Right lobe of liver (tissue), 4 donors: ENCODE results near the gene SMARCA5.

ENCODE experiments used
- CTCF ChIP-seq, 4 donors: fragments of 200-600 bp in 3 of 4; fragments of 450-650 bp in 1 of 4; IDR thresholded peaks; one replicate each; pipeline versions ENCODE4 v1.5.1 to v1.8.0; 2016 to 2022; ENCODE audit warnings: antibody characterized with exemption in 4 of 4, mild to moderate bottlenecking in 2 of 4
- POLR2A ChIP-seq: fragments of 450-650 bp; IDR thresholded peaks from one replicate; pipeline ENCODE4 v1.6.1; 2017; ENCODE audit warnings: antibody characterized with exemption, mild to moderate bottlenecking
- donor health status: DM: no; HTN: no; CAD: no.
- donor health status: DM: no; HTN: no; CAD: no.
- donor health status: DM: no; HTN: yes; CAD: no.

- TF ChIP-seq POLR2A: no peak
- no peak for TF ChIP-seq CTCF (IDR thresholded peaks at IDR 0.05)
Observed at GRCh38 chr4:143524211-143524610, 10.7 kb downstream of the SMARCA5 start.
